T follicular helper cell (primary cell): ENCODE data around the gene SMURF1.
"Not testable (repeated sequence)": the region's sequence is repeated elsewhere in the genome, so short reads cannot be mapped to it uniquely, and the experiment has no call there.

Experiments used
- DNase-seq: peaks from one replicate; pipeline ENCODE4 v3.0.0-alpha.2; 2020; ENCODE audit warnings: low read depth

The SMURF1 gene

DNA sequence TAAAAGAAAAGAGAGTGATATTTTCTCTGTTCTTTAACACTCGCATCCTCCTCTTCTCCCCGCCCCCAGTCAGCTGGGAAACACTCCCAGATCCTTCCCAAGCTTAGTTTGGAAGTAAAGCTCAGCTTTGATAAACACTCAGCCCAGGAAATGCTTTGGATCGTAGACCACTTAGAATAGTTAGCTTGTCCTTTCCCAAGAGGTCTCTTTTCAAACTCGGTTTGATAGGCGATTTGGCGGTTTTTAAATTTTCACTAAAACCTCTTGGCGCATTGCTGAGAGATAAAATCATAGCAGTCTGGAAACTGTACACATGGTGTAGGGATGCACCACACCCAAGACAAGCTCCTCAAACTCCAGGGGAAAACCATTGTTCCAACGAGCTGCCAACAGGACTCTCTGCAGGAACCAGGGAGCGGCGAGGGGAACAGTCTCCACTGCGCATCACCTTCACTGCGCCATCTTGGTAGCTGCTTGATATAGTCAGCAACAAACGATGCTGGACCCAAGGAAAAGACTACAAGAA lies 22.3 kb downstream of the SMURF1 start:
- no peak for DNase-seq

DNA sequence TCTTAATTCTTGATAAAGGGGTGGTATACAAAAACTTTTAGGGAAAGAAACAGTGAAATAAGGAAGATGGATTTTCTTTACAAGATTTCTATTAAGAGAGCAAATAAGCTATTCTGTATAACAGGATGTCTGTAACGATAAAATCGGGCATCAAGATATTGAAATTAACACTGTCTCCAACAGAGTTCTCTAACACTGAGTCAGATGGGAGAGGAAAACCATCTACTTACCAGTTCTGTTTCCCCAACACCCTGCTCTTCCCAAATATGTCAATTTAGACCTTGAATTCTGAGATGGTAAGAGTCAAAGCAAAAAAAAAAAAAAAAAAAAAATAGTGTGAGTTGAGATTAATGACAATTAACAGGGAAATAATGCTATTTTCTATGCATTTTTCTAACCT lies 23.0 kb downstream of the SMURF1 start:
- no peak for DNase-seq

DNA sequence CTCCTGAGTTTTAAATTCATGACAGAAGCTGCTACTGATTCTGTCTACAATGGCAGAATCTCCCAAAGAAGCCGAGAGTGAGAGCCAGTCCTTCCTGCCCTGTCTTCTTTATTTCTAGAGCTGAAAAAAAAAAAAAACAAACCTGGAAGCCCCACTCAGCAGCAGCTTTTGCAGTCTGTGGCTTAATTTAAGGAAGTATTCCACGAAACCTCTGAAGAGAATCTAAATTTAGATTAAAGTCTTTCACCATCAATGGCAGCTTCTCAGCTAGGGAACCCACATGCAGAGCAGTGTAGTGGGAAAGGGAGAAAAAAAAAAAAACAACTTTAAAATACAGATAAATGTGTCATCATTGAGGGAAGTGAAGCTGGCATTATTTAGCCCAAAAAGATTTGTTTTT lies 23.4 kb downstream of the SMURF1 start:
- DNase-seq: no peak

DNA sequence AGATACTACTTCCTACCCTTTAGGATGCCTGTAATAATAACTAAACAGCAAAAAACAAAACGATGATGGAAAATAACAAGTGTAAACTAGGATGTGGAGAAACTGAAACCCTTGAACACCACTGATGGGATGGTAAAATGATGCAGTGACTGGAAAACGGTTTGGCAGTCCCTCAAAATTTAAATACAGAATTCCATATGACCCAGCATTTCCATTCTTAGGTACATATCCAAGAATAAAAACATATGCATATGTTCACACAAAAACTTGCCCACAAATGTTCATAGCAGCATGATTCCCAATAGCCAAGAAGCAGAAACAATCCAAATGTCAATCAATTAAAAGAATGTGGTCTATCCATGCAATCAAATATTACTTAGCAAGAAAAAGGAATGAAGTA lies 25.8 kb downstream of the SMURF1 start:
- no peak for DNase-seq

DNA sequence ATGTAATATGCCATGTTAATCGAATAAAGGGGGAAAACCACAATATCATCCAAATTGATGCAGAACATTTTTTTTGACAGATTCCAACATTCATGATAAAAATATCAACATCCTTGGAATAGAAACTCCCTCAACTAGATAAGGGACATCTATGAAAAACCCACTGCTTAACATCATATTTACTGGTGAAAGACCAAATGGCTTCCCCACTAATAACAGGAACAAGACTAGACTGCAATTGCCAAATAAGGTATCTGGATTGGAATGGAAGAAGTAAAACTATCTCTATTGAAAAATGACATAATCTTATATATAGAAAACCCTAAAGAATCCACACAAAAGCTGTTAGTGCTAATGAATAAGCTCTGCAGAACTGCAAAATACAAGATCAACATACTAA lies 27.8 kb downstream of the SMURF1 start:
- no peak for DNase-seq

DNA sequence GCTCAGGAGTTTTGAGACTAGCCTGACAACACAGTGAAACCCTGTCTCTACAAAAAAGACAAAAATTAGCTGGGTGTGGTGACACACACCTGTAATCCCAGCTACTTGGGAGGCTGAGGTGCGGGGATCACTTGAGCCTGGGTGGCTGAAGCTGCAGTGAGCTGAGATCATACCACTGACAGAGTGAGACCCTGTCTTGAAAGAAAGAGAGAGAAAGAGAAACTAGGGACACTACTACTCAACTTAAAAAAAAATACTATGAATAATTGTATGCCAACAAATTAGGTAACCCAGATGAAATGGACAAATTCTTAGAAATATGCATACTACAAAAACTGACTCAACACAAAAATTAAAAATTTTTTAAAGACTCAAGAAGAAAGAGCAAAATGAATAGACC lies 28.5 kb downstream of the SMURF1 start:
- DNase-seq: no peak

DNA sequence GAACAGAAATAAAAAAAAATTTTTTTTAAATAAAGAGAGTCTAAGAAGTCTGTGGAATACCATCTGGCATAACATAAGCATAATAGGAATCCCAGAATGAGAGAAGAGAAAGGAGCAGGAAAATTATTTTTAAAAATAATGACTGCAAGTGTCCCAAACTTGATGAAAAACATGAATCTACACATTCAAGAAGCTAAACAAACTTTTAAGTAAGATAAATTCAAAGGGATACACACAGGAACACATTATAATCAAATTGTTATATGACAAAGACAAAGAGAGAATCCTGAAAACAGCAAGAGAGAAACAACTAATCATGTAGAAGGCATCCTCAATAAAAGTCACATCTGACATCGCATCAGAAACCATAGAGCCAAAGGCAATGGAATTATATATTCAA lies 30.9 kb downstream of the SMURF1 start:
- no peak for DNase-seq

DNA sequence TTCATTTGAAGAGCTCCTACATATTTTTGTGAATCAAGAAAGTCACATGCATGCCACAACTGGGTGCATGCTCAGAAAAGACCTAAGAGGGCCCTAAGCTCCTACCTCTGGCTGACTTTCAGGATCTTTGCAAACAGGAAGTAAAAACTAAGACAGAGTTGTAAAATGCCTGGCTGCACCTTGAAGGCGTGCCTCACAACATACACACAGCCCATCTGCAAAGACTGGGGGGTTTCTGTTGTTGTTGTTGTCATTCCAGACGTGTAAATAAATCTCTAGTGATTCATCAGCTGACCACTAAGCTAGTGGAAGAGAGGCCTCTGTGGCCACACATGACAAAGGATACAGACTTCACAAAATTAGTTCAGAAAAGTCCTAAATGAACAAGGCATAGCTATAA lies 31.8 kb downstream of the SMURF1 start:
- DNase-seq: no peak

GRCh38 chr7:99111591-99111990 lies 32.3 kb downstream of the SMURF1 start:
- DNase-seq: no peak

GRCh38 chr7:99109108-99110051 lies 34.5 kb downstream of the SMURF1 start:
- DNase-seq: no peak

- DNase-seq: no peak
These were observed 35.3 kb downstream of the SMURF1 start for GRCh38 chr7:99108613-99109012.

DNA sequence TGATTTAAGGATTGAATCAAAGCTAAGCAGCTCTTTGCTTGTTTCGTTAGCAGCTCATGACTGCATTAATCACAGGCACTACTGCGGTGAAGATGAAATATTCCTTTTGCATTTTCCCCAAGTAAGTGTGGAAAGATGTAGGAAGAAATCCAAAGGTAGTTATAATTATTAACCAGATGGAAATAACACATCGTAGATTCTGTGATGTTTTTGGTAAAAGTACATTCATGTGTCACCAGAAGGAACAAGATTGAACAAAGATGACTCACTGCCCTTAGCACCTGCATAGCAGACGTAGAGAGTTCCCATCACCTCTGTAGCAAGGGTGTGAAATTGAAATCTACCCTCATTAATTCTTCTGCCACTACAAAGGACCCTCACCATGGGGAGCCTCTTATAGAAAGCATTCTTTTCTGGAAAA lies 37.1 kb downstream of the SMURF1 start:
- DNase-seq: no peak

GRCh38 chr7:99106411-99106810 lies 37.5 kb downstream of the SMURF1 start:
- no peak for DNase-seq

DNA sequence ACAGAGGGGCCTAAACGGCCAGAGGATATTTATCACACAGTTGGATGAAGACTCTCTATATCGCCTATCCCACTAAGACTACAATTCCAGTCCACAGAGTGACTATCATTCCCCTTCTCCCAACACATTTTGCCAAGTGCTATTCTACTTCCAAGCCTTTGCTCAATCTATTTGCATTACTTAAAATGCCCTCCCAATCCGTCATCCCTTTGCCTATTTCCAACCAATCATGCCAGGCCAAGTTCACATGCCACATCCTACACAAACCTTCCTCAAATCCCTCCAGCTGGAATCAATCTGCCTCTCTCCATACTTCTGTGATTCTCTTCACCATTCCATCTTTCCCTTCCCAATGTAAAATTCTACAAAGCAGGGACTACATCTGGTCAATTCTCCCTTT lies 38.2 kb downstream of the SMURF1 start:
- no peak for DNase-seq

DNA sequence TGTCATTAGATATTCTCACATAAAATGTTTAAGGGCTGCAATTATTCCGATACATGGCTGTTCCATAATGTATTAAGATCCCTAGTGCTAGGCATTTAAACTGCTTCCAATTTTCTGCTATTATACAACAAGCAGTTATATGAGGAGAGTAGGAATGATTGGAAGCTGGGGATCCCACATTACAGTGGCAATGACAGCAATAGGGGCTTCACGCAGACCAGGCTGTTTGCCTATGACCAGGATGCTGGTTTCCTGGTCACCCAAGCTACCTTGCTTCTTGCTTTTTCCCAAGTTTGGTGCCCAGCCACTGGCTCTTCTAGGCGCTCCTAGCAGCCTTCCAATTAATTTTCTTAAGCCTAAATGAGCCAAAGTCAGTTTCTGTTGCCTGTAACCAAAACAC lies 39.3 kb downstream of the SMURF1 start:
- no peak for DNase-seq

DNA sequence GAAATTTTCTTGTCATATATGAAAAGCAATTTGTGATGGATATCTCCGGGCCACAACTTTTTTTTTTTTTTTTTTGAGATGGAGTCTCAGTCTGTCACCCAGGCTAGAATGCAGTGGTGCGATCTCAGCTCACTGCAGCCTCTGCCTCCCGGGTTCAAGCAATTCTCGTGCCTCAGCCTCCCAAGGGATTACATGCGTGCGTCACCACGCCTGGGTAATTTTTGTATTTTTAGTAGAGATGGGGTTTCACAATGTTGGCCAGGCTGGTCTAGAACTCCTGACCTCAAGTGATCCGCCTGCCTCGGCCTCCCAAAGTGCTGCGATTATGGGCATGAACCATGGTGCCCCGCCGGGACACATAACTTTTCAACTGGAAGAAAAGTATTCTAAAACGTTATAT lies 40.1 kb downstream of the SMURF1 start:
- DNase-seq: not testable (repeated sequence)

DNA sequence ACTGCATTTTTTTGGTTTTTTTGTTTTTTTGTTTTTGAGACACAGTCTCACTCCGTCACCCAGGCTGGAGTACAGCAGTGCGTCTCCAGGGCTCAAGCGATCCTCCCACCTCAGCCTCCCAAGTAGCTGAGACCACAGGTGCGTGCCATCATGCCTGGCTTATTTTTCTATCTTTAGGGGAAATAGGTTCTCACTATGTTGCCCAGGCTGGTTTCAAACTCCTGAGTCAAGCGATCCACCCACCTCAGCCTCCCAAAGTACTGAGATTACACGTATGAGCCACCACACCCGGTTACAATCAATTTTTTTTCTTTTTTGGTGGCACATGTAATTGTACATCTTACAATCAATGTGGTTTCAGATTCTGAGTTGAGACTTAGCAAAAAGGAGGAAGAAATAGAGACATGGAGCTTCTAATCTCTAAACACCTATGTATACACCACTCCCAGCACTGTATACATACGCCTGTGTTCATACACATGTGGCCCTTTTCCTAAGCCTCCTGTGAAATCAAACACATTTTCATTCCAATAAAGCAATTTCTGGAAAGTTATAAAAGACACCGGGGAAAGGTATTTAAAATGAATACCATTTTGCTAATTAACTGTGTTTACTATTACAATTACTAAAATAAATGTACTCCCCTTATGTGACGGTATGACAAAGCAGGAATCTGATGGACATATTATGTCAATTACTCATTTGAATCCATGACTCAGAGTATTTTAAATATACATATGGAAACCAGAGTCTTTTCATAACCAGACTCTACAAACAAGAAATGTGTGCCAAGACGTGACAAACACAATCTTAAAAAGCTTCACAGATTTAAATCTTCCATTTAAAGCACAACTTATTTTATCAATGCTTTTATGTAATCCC lies 40.9 kb downstream of the SMURF1 start:
- DNase-seq: no peak

DNA sequence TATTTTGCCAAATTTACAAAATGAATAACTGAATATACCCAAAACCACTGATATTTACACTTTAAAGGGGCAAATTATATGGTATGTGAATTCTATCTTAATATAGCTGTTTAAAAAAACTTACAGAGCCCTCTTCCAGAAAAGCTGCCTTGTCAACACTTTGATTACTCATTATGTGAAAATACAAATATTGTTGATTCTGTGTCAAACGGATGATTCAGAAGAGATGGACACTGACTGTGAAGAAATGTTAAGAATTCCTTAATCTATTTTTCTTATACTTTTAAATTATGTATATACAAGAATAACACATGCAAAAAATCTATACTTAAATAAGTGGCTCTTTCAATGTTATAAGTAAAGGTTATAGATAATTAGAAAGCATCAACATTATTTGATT lies 41.5 kb downstream of the SMURF1 start:
- no peak for DNase-seq

- not testable (repeated sequence) for DNase-seq
These were observed 42.4 kb downstream of the SMURF1 start for GRCh38 chr7:99101516-99101915.

GRCh38 chr7:99099499-99100077 lies 44.3 kb downstream of the SMURF1 start:
- DNase-seq: no peak

DNA sequence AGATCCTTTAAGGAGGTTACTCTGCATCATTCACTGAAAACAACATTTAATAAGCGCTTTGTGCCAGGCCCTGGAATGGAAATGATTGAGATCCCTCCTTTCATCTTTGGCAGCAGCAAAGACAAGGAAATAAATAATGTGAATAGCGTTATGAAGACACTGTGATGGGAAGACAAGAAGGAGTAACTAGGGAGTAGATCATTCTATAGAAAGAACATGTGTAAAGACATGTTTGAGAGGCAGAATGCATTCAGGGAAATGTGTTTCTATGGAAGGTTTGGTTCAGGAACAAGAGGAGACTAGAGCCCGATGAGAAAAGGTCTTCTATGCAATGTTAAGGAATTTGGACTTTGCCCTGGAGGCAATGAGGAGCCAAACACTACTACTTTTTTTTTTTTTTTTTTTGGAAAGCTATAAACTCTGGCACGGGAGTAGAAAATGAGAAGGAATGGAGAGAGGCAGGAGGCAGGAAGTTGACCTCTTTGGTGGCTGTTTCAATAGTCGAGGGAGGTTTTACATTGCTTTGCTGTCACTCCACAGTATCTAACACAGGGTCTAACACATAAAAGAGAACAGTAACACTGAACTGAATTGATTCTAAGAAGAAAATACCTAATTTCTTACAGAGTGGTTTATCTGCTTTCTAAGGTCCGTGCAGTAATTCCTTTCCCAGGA lies 44.9 kb downstream of the SMURF1 start:
- no peak for DNase-seq
